ENCODE measurements around the gene MAX. TPM values are rescaled to one million over a fixed set of nuclear protein-coding genes. Genes with fewer than 3 reads are reported as not detected.

The MAX gene, protein sequence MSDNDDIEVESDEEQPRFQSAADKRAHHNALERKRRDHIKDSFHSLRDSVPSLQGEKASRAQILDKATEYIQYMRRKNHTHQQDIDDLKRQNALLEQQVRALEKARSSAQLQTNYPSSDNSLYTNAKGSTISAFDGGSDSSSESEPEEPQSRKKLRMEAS
- total RNA-seq (100 to 1,000 TPM in 5 of 7 donors, 10 to 100 TPM in 2; 48.4 to 168 (median 109) TPM), polyA plus RNA-seq (100 to 1,000 TPM in 1 of 2 donors, 10 to 100 TPM in 1; 64.1 to 111 TPM)
- long read RNA-seq, donor 1, transcript MAX-205 (5 exons, 1,546 nt), result major isoform, 24 of 64 reads
- long read RNA-seq, donor 1, transcript MAX-204 (4 exons, 1,973 nt), result minor isoform, 21 of 64 reads
- long read RNA-seq, donor 1, partial matches to known transcripts, result 1 of 64 reads
- long read RNA-seq, donor 1, other reads (novel, unspliced or antisense), result 13 of 64 reads
- long read RNA-seq, donor 2, transcript MAX-205 (5 exons, 1,546 nt), result minor isoform, 8 of 34 reads
- long read RNA-seq, donor 2, transcript MAX-204 (4 exons, 1,973 nt), result major isoform, 13 of 34 reads
- long read RNA-seq, donor 2, partial matches to known transcripts, result 0 of 34 reads
- long read RNA-seq, donor 2, other reads (novel, unspliced or antisense), result 5 of 34 reads
- long read RNA-seq, donor 3, transcript MAX-205 (5 exons, 1,546 nt), result major isoform, 36 of 97 reads
- long read RNA-seq, donor 3, transcript MAX-204 (4 exons, 1,973 nt), result minor isoform, 35 of 97 reads
- long read RNA-seq, donor 3, partial matches to known transcripts, result 9 of 97 reads
- long read RNA-seq, donor 3, other reads (novel, unspliced or antisense), result 14 of 97 reads

DNA sequence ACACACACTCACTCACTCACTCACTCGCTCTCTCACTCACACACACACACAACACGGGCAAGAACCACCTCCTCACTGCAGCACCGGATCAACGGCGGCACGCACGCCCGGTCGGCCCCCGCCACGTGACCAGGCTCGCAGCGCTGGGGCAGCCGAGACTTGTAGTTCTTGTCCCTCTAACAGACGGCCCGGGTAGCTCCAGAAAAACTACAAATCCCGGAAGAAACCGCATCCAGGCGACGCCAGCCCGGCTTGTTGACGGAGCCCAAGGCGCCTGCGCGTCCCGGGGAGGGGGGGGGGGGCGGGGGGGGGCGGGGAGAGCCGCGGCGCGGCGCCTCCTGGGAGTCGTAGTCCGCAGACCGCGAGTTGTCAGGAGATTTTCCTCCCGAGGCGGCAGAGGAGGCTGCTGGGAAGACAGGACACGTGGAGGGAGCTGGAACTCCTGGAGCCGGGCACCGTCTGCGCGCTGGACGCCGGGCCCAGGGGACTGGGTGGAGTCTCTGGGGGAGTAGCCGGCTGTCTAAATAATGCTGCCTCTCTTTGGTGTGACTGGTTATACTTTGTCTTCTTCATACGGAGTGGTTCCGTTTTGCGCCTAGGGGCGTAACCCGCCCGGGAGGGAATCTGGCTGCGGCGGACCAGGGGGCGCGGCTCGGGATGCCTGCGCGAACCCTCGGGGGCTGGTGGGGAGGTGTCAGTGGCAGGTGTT, at the start of gene MAX:
Gene MAX (minus strand): TSS at position 77 of the 709 bp plus-strand sequence. CDS start 178 bp downstream, outside the sequence.
- peak; percentile 96 to 97 (median 96) for DNase-seq
- H3K27ac ChIP-seq, result peak within 1 kb of the TSS; percentile 37 to 66
- TF ChIP-seq POLR2A (IDR thresholded peaks at IDR 0.05), result peak; percentile 43
- TF ChIP-seq, protein P1, sequence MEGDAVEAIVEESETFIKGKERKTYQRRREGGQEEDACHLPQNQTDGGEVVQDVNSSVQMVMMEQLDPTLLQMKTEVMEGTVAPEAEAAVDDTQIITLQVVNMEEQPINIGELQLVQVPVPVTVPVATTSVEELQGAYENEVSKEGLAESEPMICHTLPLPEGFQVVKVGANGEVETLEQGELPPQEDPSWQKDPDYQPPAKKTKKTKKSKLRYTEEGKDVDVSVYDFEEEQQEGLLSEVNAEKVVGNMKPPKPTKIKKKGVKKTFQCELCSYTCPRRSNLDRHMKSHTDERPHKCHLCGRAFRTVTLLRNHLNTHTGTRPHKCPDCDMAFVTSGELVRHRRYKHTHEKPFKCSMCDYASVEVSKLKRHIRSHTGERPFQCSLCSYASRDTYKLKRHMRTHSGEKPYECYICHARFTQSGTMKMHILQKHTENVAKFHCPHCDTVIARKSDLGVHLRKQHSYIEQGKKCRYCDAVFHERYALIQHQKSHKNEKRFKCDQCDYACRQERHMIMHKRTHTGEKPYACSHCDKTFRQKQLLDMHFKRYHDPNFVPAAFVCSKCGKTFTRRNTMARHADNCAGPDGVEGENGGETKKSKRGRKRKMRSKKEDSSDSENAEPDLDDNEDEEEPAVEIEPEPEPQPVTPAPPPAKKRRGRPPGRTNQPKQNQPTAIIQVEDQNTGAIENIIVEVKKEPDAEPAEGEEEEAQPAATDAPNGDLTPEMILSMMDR (IDR thresholded peaks at IDR 0.05), result no peak
- TF ChIP-seq EP300 (IDR thresholded peaks at IDR 0.05), result no peak
- 0 to 1% (median 0%) methylated on average over 42 to 61 of the region's 61 CpGs for WGBS, 3 donors
- no peaks in the 10 kb centered on the region for H3K27me3 ChIP-seq
- no peaks in the 10 kb centered on the region for H3K9me3 ChIP-seq
- intact Hi-C loops (cut with DNase I), result loop anchor here in 1 of 4 donors (5.0 kb wide), 1 partner anchor 50 kb away; no protein-coding TSS in a partner anchor
- peaks cover 8% of the 10 kb centered on the region for H3K4me1 ChIP-seq (ENCODE audit: insufficient read depth)
- no peaks in the 10 kb centered on the region for H3K36me3 ChIP-seq
- H3K4me3 ChIP-seq, result peak within 1 kb of the TSS; percentile 86

DNA sequence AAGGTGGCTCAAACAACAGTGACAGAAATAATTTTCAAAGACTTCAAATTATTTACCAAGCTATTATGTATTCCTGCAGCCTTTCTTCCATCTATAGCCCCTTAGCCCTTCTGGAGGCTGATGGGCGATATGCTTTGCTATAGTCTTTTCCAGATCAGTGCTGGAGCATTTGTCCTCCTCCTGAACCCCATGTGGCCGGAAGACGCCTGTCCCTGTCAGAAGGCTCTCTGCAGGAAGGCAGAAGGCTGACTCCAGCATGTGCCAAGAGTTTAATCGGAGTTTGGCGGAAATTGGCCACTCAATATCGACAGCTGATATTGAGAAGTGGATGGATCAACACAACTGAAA, 49.3 kb upstream of the MAX start:
- Histone ChIP-seq H3K4me1 (ENCODE audit: insufficient read depth) (peaks cover 2% of the 10 kb centered on the region), H3K4me3 (no peak overlapping the region), H3K36me3 (no peaks in the 10 kb centered on the region), H3K9me3 (no peaks in the 10 kb centered on the region), H3K27me3 (no peaks in the 10 kb centered on the region), H3K27ac (no peak overlapping the region)
- TF ChIP-seq POLR2A (IDR thresholded peaks at IDR 0.05), result no peak
- no peak for TF ChIP-seq EP300 (IDR thresholded peaks at IDR 0.05)
- TF ChIP-seq, protein P1 (IDR thresholded peaks at IDR 0.05), result no peak
- intact Hi-C loops (cut with DNase I), result loop anchor here in 1 of 4 donors (5.0 to 10.0 kb wide), 2 partner anchors 49 to 167 kb away; partner anchors contain the start of genes FNTB and MAX
- WGBS, 3 donors, result 93 to 97% (median 95%) methylated on average over 6 of the region's 6 CpGs
- no peak for DNase-seq

DNA sequence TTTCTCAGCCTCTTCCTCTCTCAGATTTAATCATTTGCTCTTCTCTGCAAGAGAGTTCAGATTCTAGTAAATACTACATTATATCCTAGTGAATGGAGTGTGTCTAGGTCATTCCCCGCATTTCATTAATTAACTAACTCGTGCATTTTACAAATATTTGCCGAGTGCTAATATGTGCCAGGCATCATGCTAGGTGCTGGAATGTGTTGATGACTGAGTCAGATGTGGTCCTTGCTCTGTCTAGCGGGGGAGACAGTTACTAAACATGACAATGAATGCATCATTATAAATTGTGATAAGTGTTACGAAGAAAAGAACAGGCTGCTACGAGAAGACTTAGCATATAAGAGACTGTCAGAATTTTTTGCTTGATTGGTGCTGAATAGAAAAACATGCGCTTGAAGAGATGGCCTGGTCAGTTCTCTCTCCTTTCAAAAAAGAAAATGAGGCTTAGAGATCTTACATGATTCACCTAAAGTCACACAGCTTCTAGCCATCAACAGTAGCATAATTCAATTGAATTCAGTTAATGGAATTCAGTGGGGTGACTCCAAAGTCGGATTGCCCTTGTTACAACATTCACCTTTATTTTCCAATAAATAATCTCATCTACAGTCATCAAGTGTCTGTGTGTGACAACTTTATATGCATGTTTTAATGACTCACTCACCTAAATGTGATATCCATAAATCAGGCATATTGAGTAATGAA, 48.7 kb upstream of the MAX start:
- H3K36me3 ChIP-seq, result no peaks in the 10 kb centered on the region
- TF ChIP-seq, protein P1 (IDR thresholded peaks at IDR 0.05), result no peak
- TF ChIP-seq EP300 (IDR thresholded peaks at IDR 0.05) (no peak), POLR2A (IDR thresholded peaks at IDR 0.05) (no peak)
- no peak overlapping the region for H3K4me3 ChIP-seq
- no peaks in the 10 kb centered on the region for H3K4me1 ChIP-seq (ENCODE audit: insufficient read depth)
- no peak overlapping the region for H3K27ac ChIP-seq
- intact Hi-C loops (cut with DNase I), result loop anchor here in 1 of 4 donors (5.0 to 10.0 kb wide), 2 partner anchors 49 to 166 kb away; partner anchors contain the start of genes FNTB and MAX
- WGBS, 3 donors, result 71 to 75% (median 74%) methylated on average over 8 of the region's 8 CpGs
- H3K9me3 ChIP-seq, result no peaks in the 10 kb centered on the region
- no peak for DNase-seq
- H3K27me3 ChIP-seq, result no peaks in the 10 kb centered on the region
